ENCODE results near the gene ADAM12.

- TF ChIP-seq CTCF (IDR thresholded peaks at IDR 0.05; ENCODE audit: low read depth, low read length, poor library complexity, severe bottlenecking) (no peak), EZH2phosphoT487 (IDR thresholded peaks at IDR 0.05; ENCODE audit: borderline replicate concordance, low read length) (no peak)
These were observed 4.2 kb upstream of the ADAM12 start for GRCh38 chr10:126392469-126392868.

Data from DOHH2 (cell line).